ENCODE measurements around the gene ESPN. TPM values are rescaled to one million over a fixed set of nuclear protein-coding genes. Genes with fewer than 3 reads are reported as not detected.
A peak's percentile ranks its signal among the peaks of the same experiment; 100 is the strongest.

The ESPN gene
- total and polyA plus RNA-seq, 2 of the 8 experiments (the other 6 are each of a cell fraction or from before 2014, with no cell fraction given) = 5.2 to 16.3 TPM

DNA sequence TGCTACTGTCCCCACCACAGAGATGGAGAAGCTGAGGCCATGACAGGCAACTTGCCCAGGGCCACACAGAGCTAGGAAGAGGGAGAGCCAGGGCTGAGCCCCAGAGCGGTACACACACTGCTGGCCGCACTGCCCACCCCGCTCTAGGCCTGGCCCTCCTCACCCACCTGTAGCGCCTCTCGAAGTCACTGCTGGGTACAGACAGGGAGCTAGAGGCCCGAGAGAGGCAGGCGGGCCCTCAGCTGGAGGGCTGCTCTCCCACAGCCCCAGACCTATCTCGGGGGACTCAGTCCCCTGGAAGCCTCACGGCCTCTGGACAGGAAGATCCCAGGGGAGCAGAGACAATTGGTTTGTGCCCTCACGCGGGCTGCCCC is 84.2 kb downstream of the ESPN start:
- Histone ChIP-seq H3K9me3 (ENCODE audit: insufficient read depth in 2 of 2, low read depth in 1 of 2, low read length in 1 of 2) (no peaks in the 10 kb centered on the region), H3K4me3 (ENCODE audit: extremely low read depth in 1 of 4, insufficient read depth in 2 of 4, low read depth in 3 of 4, low read length in 4 of 4) (no peak overlapping the region), H3K27ac (ENCODE audit: low read depth, low read length) (no peak overlapping the region), H3K36me3 (ENCODE audit: control insufficient read depth in 2 of 4, insufficient read depth in 4 of 4, low read length in 3 of 4) (no peaks in the 10 kb centered on the region), H4K20me1 (replicated peaks in 1 of 2; ENCODE audit: control insufficient read depth in 1 of 2, insufficient read depth in 2 of 2, low read length in 2 of 2) (no peaks in the 10 kb centered on the region), H3K27me3 (replicated peaks in 1 of 4; ENCODE audit: control insufficient read depth in 3 of 4, extremely low read depth in 1 of 4, insufficient read depth in 3 of 4, low read length in 3 of 4) (no peaks in the 10 kb centered on the region), H2BK15ac (ENCODE audit: low read length) (no peak overlapping the region), H3K9ac (replicated peaks in 1 of 4; ENCODE audit: extremely low read depth in 1 of 4, low read depth in 3 of 4, low read length in 3 of 4) (no peak overlapping the region), H3K79me2 (ENCODE audit: control insufficient read depth in 1 of 2, insufficient read depth in 2 of 2, low read length in 2 of 2) (no peaks in the 10 kb centered on the region), H3K23me2 (ENCODE audit: low read depth, low read length) (no peaks in the 10 kb centered on the region), H3K56ac (replicated peaks; ENCODE audit: insufficient read length, low read depth, low read length) (no peak overlapping the region), H3K4me1 (replicated peaks in 1 of 4; ENCODE audit: control insufficient read depth in 3 of 4, insufficient read depth in 4 of 4, low read length in 3 of 4) (no peaks in the 10 kb centered on the region; a peak in 3 of 7 replicates), H2AK5ac (ENCODE audit: low read depth, low read length) (no peak overlapping the region), H3K4me2 (ENCODE audit: insufficient read depth in 1 of 2, low read depth in 2 of 2, low read length in 2 of 2) (no peak overlapping the region), H4K91ac (replicated peaks; ENCODE audit: insufficient read length, low read length) (no peak overlapping the region), H3K14ac (ENCODE audit: insufficient read length) (no peak overlapping the region), H2BK20ac (ENCODE audit: low read length) (no peak overlapping the region), H4K5ac (ENCODE audit: insufficient read length, low read depth, low read length) (no peak overlapping the region), H2BK12ac (ENCODE audit: low read depth, low read length) (0 out of 2 replicates have a peak overlapping the region, but pooled peaks have one; percentile 1), H3K18ac (ENCODE audit: extremely low read depth, low read length) (no peak overlapping the region), H3K79me1 (ENCODE audit: low read depth, low read length) (no peaks in the 10 kb centered on the region; the same call in 1 of the 2 replicates), H2BK5ac (ENCODE audit: low read depth, low read length) (no peak overlapping the region), H3K4ac (replicated peaks; ENCODE audit: insufficient read length, low read depth, low read length) (no peak overlapping the region), H4K8ac (ENCODE audit: extremely low read depth, insufficient read depth, low read length) (peak overlapping the region; percentile 25; the same call in 1 of the 2 replicates), H2AFZ (ENCODE audit: low read length) (no peak overlapping the region), H3K23ac (ENCODE audit: insufficient read length) (no peak overlapping the region), H2BK120ac (replicated peaks; ENCODE audit: low read depth, low read length) (no peak overlapping the region)
- ChIA-PET CTCF (ENCODE audit: partially characterized antibody) (interaction anchor here (0.6 to 1.3 kb wide), 6 partner anchors 10 to 126 kb away, joined by 3 to 5 read pairs (median 3); no protein-coding TSS in a partner anchor), POLR2A (ENCODE audit: partially characterized antibody) (interaction anchor here (0.9 to 2.8 kb wide), 3 partner anchors 10 to 36 kb away, joined by 3 to 9 read pairs (median 3); no protein-coding TSS in a partner anchor)
- no peak for DNase-seq (ENCODE audit: low read depth in 1 of 2, low spot score in 2 of 2)
- TF ChIP-seq POLR2A (IDR thresholded peaks at IDR 0.05; ENCODE audit: control extremely low read depth in 1 of 2, low read depth in 2 of 2, low read length in 2 of 2) = no peak
- no peak for TF ChIP-seq CHD2 (IDR thresholded peaks at IDR 0.05; ENCODE audit: low read length)
- TF ChIP-seq FOSL1 (IDR thresholded peaks at IDR 0.05; ENCODE audit: insufficient read depth, low read depth, low read length) = no peak
- 84% methylated on average over 9 of the region's 11 CpGs; no CpG with 5 or more reads in 1 of the 2 experiments for WGBS, 2 experiments (ENCODE audit: extremely low coverage in 1 of 2, insufficient coverage in 1 of 2, insufficient read length in 1 of 2, insufficient replicate concordance in 2 of 2, low coverage in 1 of 2, low lambda C conversion rate in 2 of 2, missing lambda C conversion rate in 1 of 2)
- no peak for FAIRE-seq

All from H1 (cell line).